ENCODE results near the gene PLRG1. TPM values are rescaled to one million over a fixed set of nuclear protein-coding genes. Genes with fewer than 3 reads are reported as not detected.

Gene PLRG1
- total RNA-seq, 1 donor from 2014 or later: 77.9 TPM

- ATAC-seq: no peak
Observed at GRCh38 chr4:154517591-154517990, 32.6 kb downstream of the PLRG1 start.

GRCh38 chr4:154516318-154517029 lies 33.7 kb downstream of the PLRG1 start:
- no peak for ATAC-seq

GRCh38 chr4:154511981-154512380 lies 38.2 kb downstream of the PLRG1 start:
- ATAC-seq: no peak

- no peak for ATAC-seq
Observed at GRCh38 chr4:154511548-154511947, 38.7 kb downstream of the PLRG1 start.

- peak; percentile 99 for ATAC-seq
Observed at GRCh38 chr4:154507156-154507555, 43.0 kb downstream of the PLRG1 start.

- no peak for ATAC-seq
Observed at GRCh38 chr4:154506253-154506652, 43.9 kb downstream of the PLRG1 start.

- no peak for ATAC-seq
Observed at GRCh38 chr4:154503598-154503997, 46.6 kb downstream of the PLRG1 start.

- ATAC-seq: no peak
Observed at GRCh38 chr4:154502111-154502510, 48.1 kb downstream of the PLRG1 start.

GRCh38 chr4:154497889-154498288 lies 52.3 kb downstream of the PLRG1 start:
- no peak for ATAC-seq

- ATAC-seq: no peak
Observed at GRCh38 chr4:154495867-154496266, 54.3 kb downstream of the PLRG1 start.

- ATAC-seq: no peak
Observed at GRCh38 chr4:154492288-154492687, 57.9 kb downstream of the PLRG1 start.

- ATAC-seq: peak; percentile 57
Observed at GRCh38 chr4:154491341-154492271, 58.6 kb downstream of the PLRG1 start, which contains the start of gene DCHS2. Gene DCHS2, minus strand, starts transcription at chr4:154491799. Its CDS starts 444 bp downstream, at chr4:154491355.

GRCh38 chr4:154490583-154491340 lies 59.4 kb downstream of the PLRG1 start:
- peak; percentile 53 for ATAC-seq

- no peak for ATAC-seq
Observed at GRCh38 chr4:154490234-154490582, 60.0 kb downstream of the PLRG1 start.

- no peak for ATAC-seq
Observed at GRCh38 chr4:154489558-154490233, 60.5 kb downstream of the PLRG1 start.

- ATAC-seq: no peak
Observed at GRCh38 chr4:154487145-154487544, 63.1 kb downstream of the PLRG1 start.

- no peak for ATAC-seq
Observed at GRCh38 chr4:154485127-154485773, 65.0 kb downstream of the PLRG1 start.
